GM10248 (cell line): ENCODE measurements around the gene TK2.
A peak's percentile ranks its signal among the peaks of the same experiment; 100 is the strongest.

Source experiments
- CTCF ChIA-PET: fragments of 300-600 bp; sonication (Branson Sonifier 250); formaldehyde crosslinking; extraction: SDS; loops from one replicate; lab custom pipeline; 2021; ENCODE audit warnings: antibody characterized with exemption; lab: Yijun Ruan, JAX
- POLR2A ChIA-PET: fragments of 350-650 bp; sonication (Branson Sonifier 250); formaldehyde crosslinking; extraction: SDS; loops from one replicate; lab custom pipeline; 2020; ENCODE audit warnings: antibody characterized with exemption; lab: Yijun Ruan, JAX
- DNase-seq: peaks from one replicate; pipeline ENCODE4 v3.0.0; 2012; ENCODE audit errors: extremely low spot score
- TF ChIP-seq, protein P1 (sequence below): IDR thresholded peaks from 2 replicates; pipeline ENCODE4 v1.5.1; 2012; ENCODE audit warnings: mild to moderate bottlenecking, low read depth; ENCODE audit errors: extremely low read depth, missing control alignments, control extremely low read depth

The TK2 gene

DNA sequence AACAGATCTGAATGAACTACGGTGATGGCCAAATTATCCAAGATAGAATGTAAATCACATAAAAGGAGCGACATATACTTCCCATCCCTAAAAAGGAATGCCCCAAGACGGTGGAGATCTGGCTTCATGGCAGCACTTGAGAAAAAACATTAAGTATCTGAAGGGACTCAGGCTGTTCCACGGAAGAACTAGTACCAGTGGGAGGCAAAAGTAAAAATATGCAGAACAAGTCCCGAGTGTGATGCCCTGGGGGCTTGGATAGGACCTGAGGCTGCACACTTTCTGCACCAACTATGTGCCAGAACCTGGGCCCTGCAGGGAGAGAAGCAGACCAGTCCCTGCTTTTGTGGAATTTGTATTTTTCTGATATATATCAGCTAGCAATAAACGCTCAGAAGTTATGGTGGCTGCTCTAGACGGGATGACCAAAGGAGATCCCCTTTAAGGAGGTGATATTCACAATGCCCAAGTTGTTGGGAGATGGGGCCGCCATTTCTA lies 1.9 kb upstream of the TK2 start:
- DNase-seq, result no peak
- TF ChIP-seq, protein P1, sequence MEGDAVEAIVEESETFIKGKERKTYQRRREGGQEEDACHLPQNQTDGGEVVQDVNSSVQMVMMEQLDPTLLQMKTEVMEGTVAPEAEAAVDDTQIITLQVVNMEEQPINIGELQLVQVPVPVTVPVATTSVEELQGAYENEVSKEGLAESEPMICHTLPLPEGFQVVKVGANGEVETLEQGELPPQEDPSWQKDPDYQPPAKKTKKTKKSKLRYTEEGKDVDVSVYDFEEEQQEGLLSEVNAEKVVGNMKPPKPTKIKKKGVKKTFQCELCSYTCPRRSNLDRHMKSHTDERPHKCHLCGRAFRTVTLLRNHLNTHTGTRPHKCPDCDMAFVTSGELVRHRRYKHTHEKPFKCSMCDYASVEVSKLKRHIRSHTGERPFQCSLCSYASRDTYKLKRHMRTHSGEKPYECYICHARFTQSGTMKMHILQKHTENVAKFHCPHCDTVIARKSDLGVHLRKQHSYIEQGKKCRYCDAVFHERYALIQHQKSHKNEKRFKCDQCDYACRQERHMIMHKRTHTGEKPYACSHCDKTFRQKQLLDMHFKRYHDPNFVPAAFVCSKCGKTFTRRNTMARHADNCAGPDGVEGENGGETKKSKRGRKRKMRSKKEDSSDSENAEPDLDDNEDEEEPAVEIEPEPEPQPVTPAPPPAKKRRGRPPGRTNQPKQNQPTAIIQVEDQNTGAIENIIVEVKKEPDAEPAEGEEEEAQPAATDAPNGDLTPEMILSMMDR, result no peak
- ChIA-PET CTCF (interaction anchor here (1.0 to 5.3 kb wide), 17 partner anchors 9 to 99 kb away, joined by 3 to 33 read pairs (median 4); no protein-coding TSS in a partner anchor), POLR2A (interaction anchor here (0.6 kb wide), 1 partner anchor 195 kb away, joined by 3 read pairs; no protein-coding TSS in a partner anchor)

DNA sequence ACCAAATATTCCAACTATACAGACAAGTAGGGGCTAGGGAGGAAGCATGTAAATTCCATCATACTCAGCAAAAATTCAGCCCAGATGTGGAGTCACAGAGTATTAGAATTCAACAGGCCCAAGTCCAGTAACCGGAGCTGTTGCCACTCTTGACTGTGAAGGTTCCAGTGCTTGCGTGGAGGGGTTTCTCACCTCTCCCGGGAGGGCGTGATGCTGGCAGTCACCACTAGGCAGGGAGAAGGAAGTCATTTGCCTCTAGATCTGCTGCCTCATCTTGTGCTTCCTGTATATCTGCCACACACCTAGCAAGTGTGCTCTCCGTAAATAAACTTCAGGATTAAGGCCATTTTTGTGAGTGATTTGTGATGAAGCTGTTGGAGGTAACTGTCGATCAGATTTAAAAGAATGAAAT lies 1.4 kb upstream of the TK2 start:
- CTCF ChIA-PET, result interaction anchor here (1.1 to 5.3 kb wide), 14 partner anchors 9 to 75 kb away, joined by 3 to 33 read pairs (median 4); no protein-coding TSS in a partner anchor

DNA sequence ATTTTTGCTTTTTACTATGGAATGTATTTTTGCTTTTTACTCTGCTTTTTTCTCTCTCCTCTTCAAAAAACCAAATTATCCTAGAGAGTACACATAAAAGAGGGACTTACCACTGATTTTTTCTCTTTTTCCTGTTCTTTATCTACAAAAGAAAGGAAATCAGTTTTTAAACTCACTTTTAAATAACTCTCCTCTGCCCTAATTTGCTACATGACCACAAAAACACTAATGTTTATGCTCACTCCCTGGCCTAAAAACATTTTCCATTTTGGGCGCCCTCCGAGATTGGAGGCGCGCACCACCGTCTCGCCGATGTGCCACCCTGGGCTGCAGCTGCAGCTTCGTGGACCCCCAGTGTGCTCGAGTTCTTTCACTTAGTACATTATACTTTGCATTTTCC lies 1.1 kb downstream of the TK2 start:
- ChIA-PET POLR2A (no interaction called here), CTCF (interaction anchor here (0.7 to 1.7 kb wide), 5 partner anchors 14 to 59 kb away, joined by 3 to 6 read pairs (median 3); no protein-coding TSS in a partner anchor)
- TF ChIP-seq, protein P1, result no peak
- DNase-seq, result no peak

More for the DNA sequence above, 1.4 kb upstream of the TK2 start:
- POLR2A ChIA-PET, result interaction anchor here (0.6 kb wide), 1 partner anchor 52 kb away, joined by 3 read pairs; no protein-coding TSS in a partner anchor
- peak; percentile 53 for DNase-seq
- TF ChIP-seq, protein P1, result peak; percentile 2

DNA sequence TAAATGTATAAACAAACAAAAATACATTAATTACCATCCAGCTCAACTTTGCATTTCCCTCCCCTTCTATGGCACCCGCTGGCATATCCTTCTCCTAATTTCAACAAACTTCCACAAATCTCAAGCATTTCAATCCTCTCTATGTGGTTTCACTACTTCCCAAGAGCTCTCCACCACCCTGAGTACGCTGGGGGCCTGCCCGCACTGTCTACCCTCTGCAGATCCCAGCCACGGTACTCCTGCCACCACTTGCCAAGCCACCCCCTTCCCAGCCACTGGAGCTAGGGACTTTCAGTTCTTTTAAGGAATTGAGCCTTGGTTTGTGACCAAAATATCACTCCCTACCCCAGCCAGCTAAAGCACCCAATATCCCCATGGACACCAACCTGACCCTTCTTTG lies 1.9 kb downstream of the TK2 start:
- POLR2A ChIA-PET, result interaction anchor here (0.7 kb wide), 1 partner anchor 26 kb away, joined by 3 read pairs; no protein-coding TSS in a partner anchor
- CTCF ChIA-PET, result interaction anchor here (0.9 to 1.7 kb wide), 8 partner anchors 12 to 141 kb away, joined by 3 to 8 read pairs (median 4); no protein-coding TSS in a partner anchor

DNA sequence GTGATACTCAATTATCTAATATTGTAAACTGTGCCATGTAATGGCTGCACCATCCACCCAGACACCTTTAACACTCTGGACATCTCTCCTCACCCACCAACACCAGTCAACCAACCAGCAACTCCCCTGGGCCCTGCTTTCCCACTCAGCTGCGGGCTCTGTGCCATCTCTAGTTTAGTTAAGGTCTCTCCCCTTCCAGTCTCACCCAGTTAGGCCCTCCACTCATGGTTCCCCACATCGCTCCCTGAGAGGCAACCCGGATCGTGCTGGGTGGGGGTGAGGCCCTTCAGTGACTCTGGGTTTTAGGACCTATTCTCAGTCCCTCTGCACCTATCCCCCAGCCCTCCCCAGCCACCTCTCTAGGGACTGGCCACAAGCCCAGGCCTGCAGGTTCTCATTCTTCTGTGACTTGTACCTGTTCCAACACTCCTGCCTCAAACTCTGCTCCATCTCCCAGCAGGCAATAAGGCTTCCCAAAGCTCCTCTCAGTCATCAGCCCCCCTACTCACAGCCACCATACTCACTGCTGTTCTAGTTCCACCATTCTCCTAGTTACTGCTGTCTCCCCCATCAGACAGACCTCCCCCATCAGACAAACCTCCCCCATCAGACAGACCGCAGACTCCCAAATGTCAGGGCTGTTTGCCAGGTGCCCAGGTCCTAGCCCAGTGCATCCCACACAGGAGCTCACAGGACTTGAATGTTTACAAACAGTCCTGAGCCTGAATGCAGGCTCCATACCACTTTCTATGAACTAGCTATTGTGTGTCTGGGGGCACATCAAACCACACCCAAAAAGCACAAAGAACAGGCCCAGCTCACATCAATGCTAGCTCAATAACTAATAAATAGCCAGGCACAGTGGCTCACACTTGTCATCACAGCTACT lies 2.6 kb downstream of the TK2 start:
- TF ChIP-seq, protein P1, result no peak
- ChIA-PET POLR2A (interaction anchor here (0.7 kb wide), 1 partner anchor 26 kb away, joined by 3 read pairs; no protein-coding TSS in a partner anchor), CTCF (interaction anchor here (0.9 to 1.7 kb wide), 9 partner anchors 11 to 141 kb away, joined by 3 to 8 read pairs (median 3); no protein-coding TSS in a partner anchor)
- no peak for DNase-seq

More for the DNA sequence above, 1.9 kb downstream of the TK2 start:
- TF ChIP-seq, protein P1, result no peak
- DNase-seq, result no peak

DNA sequence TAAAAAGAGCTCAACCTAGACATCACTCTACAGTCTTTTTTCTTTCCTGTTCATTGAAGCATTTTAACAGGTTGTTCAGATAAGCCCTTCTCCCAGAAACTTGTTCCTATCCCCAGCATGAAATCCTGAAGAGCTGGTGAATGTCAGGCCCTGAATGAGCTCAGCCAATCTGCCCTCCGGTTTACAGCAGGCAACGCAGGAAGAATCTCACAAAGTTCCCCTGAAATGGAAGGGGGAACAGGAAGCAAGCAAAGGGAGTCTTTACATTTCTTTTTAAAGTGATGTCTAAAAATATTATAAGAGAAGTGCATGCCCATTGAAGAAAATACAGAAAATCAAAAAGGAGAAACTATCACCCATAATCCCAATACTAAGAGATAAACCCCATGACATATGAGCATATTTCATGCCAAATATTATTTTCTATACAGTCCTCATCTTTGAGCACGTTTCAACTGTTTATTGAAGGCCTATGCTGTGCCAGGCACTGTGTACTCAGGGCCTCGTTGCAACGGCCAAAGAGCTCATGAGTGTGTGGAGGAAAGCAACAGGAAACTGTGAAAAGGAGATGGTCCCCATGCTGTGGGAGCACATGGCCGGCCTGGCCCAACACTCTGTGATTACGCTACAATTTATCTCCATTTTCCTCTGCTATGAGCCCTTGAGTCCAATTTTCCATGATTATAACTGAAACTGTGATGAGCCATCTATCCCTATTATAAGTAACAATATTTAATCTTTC lies 5.7 kb downstream of the TK2 start:
- DNase-seq, result no peak
- ChIA-PET POLR2A (no interaction called here), CTCF (interaction anchor here (0.8 to 1.7 kb wide), 7 partner anchors 11 to 286 kb away, joined by 3 to 5 read pairs (median 3); partner anchors contain the start of gene NAE1)
- TF ChIP-seq, protein P1, result no peak
